ENCODE data around the gene LRRC61. TPM values are rescaled to one million over a fixed set of nuclear protein-coding genes. Genes with fewer than 3 reads are reported as not detected.
"Not testable (repeated sequence)": the region's sequence is repeated elsewhere in the genome, so short reads cannot be mapped to it uniquely, and the experiment has no call there.

The LRRC61 gene
- polyA plus RNA-seq, 3 donors = 21.9 to 30.2 (median 24.6) TPM

GRCh38 chr7:150375662-150376521 is 52.7 kb downstream of the LRRC61 start:
- DNase-seq (ENCODE audit: extremely low read depth in 1 of 11, low read depth in 9 of 11, low spot score in 4 of 11) = no peak

GRCh38 chr7:150376560-150376959 is 53.4 kb downstream of the LRRC61 start:
- DNase-seq (ENCODE audit: extremely low read depth in 1 of 11, low read depth in 9 of 11, low spot score in 4 of 11) = no peak

GRCh38 chr7:150377196-150377595 is 54.0 kb downstream of the LRRC61 start:
- no peak for DNase-seq (ENCODE audit: extremely low read depth in 1 of 11, low read depth in 9 of 11, low spot score in 4 of 11)

GRCh38 chr7:150377635-150378034 is 54.5 kb downstream of the LRRC61 start:
- no peak for DNase-seq (ENCODE audit: extremely low read depth in 1 of 11, low read depth in 9 of 11, low spot score in 4 of 11)

GRCh38 chr7:150378115-150378852 is 55.1 kb downstream of the LRRC61 start:
- peak in 2 of 11 donors; percentile 66 to 67 for DNase-seq (ENCODE audit: extremely low read depth in 1 of 11, low read depth in 9 of 11, low spot score in 4 of 11)

- peak; percentile 72 to 95 (median 92) for DNase-seq (ENCODE audit: extremely low read depth in 1 of 11, low read depth in 9 of 11, low spot score in 4 of 11)
Observed at GRCh38 chr7:150378853-150379440, 55.8 kb downstream of the LRRC61 start, which contains the start of gene ZNF775. Gene ZNF775, plus strand, starts transcription at chr7:150379330. Its CDS starts 9,141 bp downstream, at chr7:150388471.

GRCh38 chr7:150379441-150380379 is 56.6 kb downstream of the LRRC61 start:
- DNase-seq (ENCODE audit: extremely low read depth in 1 of 11, low read depth in 9 of 11, low spot score in 4 of 11) = no peak

GRCh38 chr7:150380463-150380862 is 57.3 kb downstream of the LRRC61 start:
- DNase-seq (ENCODE audit: extremely low read depth in 1 of 11, low read depth in 9 of 11, low spot score in 4 of 11) = no peak

GRCh38 chr7:150381096-150381495 is 57.9 kb downstream of the LRRC61 start:
- no peak for DNase-seq (ENCODE audit: extremely low read depth in 1 of 11, low read depth in 9 of 11, low spot score in 4 of 11)

- DNase-seq (ENCODE audit: extremely low read depth in 1 of 11, low read depth in 9 of 11, low spot score in 4 of 11) = no peak
Observed at GRCh38 chr7:150381785-150382122, 58.6 kb downstream of the LRRC61 start.

- no peak for DNase-seq (ENCODE audit: extremely low read depth in 1 of 11, low read depth in 9 of 11, low spot score in 4 of 11)
Observed at GRCh38 chr7:150382123-150382843, 59.1 kb downstream of the LRRC61 start.

GRCh38 chr7:150382844-150383225 is 59.7 kb downstream of the LRRC61 start:
- DNase-seq (ENCODE audit: extremely low read depth in 1 of 11, low read depth in 9 of 11, low spot score in 4 of 11) = no peak

GRCh38 chr7:150383710-150384397 is 60.7 kb downstream of the LRRC61 start:
- DNase-seq (ENCODE audit: extremely low read depth in 1 of 11, low read depth in 9 of 11, low spot score in 4 of 11) = peak in 1 of 11 donors; percentile 80

GRCh38 chr7:150384406-150385301 is 61.5 kb downstream of the LRRC61 start:
- DNase-seq (ENCODE audit: extremely low read depth in 1 of 11, low read depth in 9 of 11, low spot score in 4 of 11) = no peak

- DNase-seq (ENCODE audit: extremely low read depth in 1 of 11, low read depth in 9 of 11, low spot score in 4 of 11) = no peak
Observed at GRCh38 chr7:150385302-150385723, 62.2 kb downstream of the LRRC61 start.

- DNase-seq (ENCODE audit: extremely low read depth in 1 of 11, low read depth in 9 of 11, low spot score in 4 of 11) = not testable (repeated sequence)
Observed at GRCh38 chr7:150385884-150386283, 62.7 kb downstream of the LRRC61 start.

Measured in renal cortex interstitium (tissue), 11 donors.